ENCODE data around the gene BRME1.

DNA sequence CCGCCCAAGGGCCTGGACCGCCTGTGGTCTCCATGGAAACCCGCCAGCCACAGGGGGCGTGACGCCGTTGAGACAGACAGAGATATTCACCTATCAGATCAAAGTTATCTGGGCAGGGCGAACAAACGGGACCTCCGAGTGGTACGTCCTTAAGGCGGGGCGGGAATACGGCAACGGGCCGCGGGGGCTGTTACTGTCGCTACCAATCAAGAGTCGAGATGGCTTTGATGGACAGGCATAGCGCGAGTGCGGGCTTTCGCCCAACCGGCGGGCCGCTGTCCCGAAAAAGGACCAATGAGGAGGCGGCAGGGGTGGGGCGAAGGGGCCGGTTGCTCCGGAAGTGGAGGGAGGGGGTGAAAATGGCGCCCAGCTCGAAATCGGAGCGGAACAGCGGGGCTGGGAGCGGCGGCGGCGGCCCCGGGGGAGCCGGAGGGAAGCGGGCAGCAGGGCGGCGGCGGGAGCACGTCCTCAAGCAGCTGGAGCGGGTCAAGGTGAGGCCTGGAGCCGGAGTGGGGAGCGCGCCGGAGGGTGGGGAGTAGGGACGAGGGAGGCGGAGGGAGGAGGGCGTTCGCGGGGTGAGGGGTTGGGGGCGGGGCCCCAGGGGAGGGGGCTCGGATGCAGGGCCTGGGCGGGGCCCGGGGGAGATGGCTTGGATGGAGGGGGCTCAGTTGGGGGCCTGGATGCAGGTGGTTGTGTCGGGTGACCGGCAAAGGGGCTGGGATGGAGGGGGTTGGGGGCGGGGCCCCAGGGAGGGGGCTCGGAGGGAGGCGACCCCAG, 46.4 kb upstream of the BRME1 start, which contains the start of gene DCAF15:
- TF ChIP-seq CEBPB (IDR thresholded peaks at IDR 0.05) (no peak), TCF12 (IDR thresholded peaks at IDR 0.05; ENCODE audit: low read depth) (no peak), TAF1 (IDR thresholded peaks at IDR 0.05; ENCODE audit: low read depth) (peak; percentile 99), EGR1 (IDR thresholded peaks at IDR 0.05) (no peak), TEAD4 (IDR thresholded peaks at IDR 0.05) (no peak), MAX (IDR thresholded peaks at IDR 0.05) (no peak), RAD21 (IDR thresholded peaks at IDR 0.05; ENCODE audit: low read depth) (no peak), NFIC (IDR thresholded peaks at IDR 0.05) (no peak), YY1 (IDR thresholded peaks at IDR 0.05; ENCODE audit: low read depth) (peak; percentile 94), CREB1 (IDR thresholded peaks at IDR 0.05; ENCODE audit: low read depth) (peak; percentile 61), EP300 (IDR thresholded peaks at IDR 0.05; ENCODE audit: borderline replicate concordance) (no peak), FOXM1 (IDR thresholded peaks at IDR 0.05; ENCODE audit: borderline replicate concordance, low read depth) (no peak)
- TF ChIP-seq, protein P1, sequence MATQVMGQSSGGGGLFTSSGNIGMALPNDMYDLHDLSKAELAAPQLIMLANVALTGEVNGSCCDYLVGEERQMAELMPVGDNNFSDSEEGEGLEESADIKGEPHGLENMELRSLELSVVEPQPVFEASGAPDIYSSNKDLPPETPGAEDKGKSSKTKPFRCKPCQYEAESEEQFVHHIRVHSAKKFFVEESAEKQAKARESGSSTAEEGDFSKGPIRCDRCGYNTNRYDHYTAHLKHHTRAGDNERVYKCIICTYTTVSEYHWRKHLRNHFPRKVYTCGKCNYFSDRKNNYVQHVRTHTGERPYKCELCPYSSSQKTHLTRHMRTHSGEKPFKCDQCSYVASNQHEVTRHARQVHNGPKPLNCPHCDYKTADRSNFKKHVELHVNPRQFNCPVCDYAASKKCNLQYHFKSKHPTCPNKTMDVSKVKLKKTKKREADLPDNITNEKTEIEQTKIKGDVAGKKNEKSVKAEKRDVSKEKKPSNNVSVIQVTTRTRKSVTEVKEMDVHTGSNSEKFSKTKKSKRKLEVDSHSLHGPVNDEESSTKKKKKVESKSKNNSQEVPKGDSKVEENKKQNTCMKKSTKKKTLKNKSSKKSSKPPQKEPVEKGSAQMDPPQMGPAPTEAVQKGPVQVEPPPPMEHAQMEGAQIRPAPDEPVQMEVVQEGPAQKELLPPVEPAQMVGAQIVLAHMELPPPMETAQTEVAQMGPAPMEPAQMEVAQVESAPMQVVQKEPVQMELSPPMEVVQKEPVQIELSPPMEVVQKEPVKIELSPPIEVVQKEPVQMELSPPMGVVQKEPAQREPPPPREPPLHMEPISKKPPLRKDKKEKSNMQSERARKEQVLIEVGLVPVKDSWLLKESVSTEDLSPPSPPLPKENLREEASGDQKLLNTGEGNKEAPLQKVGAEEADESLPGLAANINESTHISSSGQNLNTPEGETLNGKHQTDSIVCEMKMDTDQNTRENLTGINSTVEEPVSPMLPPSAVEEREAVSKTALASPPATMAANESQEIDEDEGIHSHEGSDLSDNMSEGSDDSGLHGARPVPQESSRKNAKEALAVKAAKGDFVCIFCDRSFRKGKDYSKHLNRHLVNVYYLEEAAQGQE (IDR thresholded peaks at IDR 0.05; ENCODE audit: low read depth) = no peak
- TF ChIP-seq, protein P2, sequence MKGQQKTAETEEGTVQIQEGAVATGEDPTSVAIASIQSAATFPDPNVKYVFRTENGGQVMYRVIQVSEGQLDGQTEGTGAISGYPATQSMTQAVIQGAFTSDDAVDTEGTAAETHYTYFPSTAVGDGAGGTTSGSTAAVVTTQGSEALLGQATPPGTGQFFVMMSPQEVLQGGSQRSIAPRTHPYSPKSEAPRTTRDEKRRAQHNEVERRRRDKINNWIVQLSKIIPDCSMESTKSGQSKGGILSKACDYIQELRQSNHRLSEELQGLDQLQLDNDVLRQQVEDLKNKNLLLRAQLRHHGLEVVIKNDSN (IDR thresholded peaks at IDR 0.05) = no peak

All from Ishikawa (cell line).